HFF-Myc (cell line): ENCODE results near the gene ADD3.

Experiments used
- DNase-seq: peaks from one replicate; pipeline ENCODE4 v3.0.0-alpha.2; 2011; ENCODE audit warnings: low read depth; ENCODE audit errors: extremely low read depth
- H3K4me3 ChIP-seq: replicated peaks from 2 replicates; pipeline ENCODE4 v1.5.1; 2011; ENCODE audit warnings: low read depth, mild to moderate bottlenecking, control low read depth, low read length
- TF ChIP-seq, protein P1 (sequence below): IDR thresholded peaks from 2 replicates; pipeline ENCODE4 v1.5.1; 2012; ENCODE audit warnings: mild to moderate bottlenecking, low read depth, low read length, control low read depth; ENCODE audit errors: missing control alignments

The ADD3 gene

DNA sequence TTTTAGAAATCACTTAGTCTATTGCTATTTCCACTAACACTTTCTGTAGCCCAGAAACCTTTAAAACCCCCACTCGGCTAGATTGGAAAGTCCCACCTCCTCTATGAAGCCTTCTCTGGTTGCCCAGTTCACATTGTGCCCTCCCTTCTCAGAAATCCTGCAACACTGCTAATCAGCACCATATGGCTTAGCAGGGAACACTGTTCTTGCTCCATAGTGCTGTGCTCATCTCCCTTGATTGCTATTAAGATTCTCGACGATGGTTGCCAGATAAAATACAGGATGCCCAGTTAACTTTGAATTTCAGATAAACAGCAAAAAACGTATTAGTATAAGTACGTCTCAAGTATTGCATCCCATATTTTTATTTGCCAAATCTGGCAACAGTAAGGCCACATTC, 44.3 kb upstream of the ADD3 start:
- DNase-seq = peak; percentile 58
- TF ChIP-seq, protein P1, sequence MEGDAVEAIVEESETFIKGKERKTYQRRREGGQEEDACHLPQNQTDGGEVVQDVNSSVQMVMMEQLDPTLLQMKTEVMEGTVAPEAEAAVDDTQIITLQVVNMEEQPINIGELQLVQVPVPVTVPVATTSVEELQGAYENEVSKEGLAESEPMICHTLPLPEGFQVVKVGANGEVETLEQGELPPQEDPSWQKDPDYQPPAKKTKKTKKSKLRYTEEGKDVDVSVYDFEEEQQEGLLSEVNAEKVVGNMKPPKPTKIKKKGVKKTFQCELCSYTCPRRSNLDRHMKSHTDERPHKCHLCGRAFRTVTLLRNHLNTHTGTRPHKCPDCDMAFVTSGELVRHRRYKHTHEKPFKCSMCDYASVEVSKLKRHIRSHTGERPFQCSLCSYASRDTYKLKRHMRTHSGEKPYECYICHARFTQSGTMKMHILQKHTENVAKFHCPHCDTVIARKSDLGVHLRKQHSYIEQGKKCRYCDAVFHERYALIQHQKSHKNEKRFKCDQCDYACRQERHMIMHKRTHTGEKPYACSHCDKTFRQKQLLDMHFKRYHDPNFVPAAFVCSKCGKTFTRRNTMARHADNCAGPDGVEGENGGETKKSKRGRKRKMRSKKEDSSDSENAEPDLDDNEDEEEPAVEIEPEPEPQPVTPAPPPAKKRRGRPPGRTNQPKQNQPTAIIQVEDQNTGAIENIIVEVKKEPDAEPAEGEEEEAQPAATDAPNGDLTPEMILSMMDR = no peak

DNA sequence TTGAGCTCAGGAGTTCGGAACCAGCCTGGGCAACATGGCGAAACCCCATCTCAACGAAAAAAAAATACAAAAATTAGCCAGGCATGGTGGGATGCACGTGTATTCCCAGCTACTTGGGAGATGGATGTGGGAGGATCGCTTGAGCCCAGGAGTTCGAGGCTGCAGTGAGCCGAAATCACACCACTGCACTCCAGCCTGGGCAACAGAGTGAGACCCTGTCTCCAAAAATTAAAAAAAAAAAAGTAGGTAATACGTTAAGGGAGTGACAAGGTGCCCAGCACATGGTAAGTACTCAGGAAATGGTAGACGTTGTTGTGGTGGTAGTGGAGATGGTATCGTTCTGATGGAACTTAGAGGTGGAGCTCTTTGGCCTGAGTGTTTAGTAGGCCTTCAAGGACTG, 43.5 kb upstream of the ADD3 start:
- no peak overlapping the region for H3K4me3 ChIP-seq
- TF ChIP-seq, protein P1 = no peak
- DNase-seq = no peak

More for the DNA sequence above, 44.3 kb upstream of the ADD3 start:
- no peak overlapping the region for H3K4me3 ChIP-seq

DNA sequence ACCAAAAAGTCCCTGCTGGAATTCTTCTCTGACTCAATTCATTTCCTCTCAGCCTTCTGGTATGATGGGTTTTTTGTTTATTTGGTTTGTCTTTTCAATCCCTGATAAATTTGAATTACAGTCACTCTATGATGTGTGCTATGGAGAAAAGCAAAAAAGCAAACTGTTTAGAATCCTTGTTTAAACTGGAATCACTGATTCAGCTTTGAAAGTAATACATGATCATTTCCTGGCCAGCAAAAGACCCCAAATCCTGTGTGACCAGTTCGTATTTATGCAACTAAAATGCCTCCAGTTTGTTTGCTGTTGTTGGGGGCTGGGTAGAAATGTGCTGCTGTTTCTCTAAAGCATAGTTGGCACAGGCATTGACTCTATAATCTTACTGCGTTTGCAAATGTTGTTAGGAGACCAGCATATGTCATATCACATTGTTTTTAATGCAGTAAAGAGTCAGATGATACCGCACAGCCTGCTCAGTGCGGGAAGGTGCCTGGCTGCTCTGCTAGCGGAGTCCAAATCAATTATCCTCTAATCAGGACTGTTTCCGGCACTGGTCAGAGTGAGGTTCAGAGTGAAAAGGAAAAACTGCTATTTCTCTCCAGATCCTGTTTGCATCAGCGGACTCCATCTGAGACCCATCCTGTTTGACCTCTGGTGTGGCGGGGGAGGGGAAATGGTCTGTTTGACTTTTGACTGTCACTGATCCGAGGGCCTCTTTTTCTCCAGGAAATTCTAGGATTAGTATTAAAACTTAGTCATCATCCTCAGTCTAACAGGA, 40.6 kb upstream of the ADD3 start:
- DNase-seq = no peak
- TF ChIP-seq, protein P1 = no peak
- H3K4me3 ChIP-seq = 0 out of 2 replicates have a peak overlapping the region, but pooled peaks have one; percentile 6

DNA sequence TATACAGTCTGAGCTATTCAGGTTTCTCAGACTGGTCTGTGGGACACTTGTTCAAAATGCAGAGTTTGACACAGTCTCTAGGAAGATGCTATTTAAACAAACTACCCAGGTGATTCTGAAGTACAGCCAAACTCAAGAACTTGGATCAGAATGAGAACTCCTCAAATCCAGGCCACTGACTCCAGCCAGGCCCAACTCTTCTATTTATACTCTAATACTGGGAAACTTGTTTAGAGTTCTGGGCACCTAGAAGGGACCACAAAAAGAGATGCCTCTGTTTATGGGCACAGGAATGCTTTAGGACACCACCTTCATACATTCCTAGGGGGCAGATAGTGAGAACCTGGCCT, 40.1 kb upstream of the ADD3 start:
- TF ChIP-seq, protein P1 = no peak
- H3K4me3 ChIP-seq = no peak overlapping the region

DNA sequence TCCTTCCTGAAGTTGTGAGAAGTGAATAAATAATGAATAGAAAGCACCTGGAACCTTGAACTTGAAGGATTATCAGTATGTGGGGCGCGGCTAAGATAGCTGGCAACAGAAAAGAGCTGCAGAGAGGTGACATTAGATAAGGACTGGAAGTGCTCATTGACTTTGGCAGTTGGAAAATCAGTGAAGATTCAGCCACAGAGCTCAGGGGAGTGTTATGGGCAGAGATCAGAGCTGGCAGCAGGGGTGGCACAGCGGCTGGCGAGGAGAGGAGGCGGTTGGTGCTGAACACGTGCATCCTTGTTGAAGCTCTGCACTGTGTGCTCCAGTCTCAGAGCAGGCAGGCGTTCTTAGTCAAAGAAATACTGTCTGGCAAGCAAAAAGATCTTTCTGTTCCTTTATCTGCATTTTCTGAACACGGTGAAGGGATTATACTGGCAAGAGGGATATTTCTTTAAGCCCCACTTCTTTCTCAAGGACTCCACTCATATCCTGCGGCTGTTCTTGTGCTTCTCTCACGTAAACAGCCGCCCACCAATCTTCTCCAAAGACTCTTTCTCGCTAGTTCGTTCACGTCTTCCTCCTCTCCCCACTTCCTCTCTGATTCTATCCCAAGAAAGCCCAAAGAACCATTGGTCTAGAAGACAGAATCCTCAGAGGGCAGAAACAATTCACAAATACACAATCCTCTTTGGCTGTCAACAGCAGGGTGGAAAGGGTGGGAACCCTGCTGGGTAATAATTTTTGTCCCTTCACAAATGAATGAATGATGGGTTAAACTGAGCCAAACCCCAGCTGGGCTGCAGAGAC, 38.6 kb upstream of the ADD3 start:
- H3K4me3 ChIP-seq = no peak overlapping the region
- TF ChIP-seq, protein P1 = no peak
- no peak for DNase-seq

More for the DNA sequence above, 40.1 kb upstream of the ADD3 start:
- DNase-seq = no peak

DNA sequence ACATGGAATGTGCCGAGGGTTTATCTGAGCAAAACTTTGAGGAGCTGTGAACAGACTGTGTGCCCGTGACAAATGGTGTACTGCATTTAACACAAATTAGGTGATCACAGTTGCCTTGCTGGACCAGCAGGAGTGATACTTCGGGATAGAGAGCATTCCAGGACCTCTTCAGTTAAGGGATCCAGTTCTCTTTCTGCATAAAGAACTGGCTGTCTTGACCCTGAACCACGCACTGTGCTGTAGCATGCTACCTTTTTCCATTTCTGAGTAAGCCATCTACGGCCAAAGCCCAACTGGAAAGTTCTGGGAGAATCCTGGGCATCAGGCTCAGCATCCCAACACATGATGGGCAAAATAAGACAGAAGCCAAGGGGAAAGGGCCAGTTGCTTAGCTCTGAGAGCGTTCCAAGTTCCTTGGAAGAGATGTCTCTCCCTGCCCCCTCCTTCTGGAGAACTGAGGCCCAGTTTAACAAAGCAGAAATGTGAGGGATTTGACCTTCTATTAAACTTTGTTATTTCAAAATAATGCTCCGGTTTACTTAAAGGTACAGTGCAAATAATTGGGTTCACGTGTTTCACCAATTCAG, 37.9 kb upstream of the ADD3 start:
- no peak for DNase-seq
- H3K4me3 ChIP-seq = no peak overlapping the region
- TF ChIP-seq, protein P1 = no peak
